ENCODE results near the gene SPA17. TPM values are rescaled to one million over a fixed set of nuclear protein-coding genes. Genes with fewer than 3 reads are reported as not detected.

Gene SPA17
- total RNA-seq (2014; rRNA removed; shearing (Covaris generic)): 18.6 and 22.4 TPM in 2 replicates

DNA sequence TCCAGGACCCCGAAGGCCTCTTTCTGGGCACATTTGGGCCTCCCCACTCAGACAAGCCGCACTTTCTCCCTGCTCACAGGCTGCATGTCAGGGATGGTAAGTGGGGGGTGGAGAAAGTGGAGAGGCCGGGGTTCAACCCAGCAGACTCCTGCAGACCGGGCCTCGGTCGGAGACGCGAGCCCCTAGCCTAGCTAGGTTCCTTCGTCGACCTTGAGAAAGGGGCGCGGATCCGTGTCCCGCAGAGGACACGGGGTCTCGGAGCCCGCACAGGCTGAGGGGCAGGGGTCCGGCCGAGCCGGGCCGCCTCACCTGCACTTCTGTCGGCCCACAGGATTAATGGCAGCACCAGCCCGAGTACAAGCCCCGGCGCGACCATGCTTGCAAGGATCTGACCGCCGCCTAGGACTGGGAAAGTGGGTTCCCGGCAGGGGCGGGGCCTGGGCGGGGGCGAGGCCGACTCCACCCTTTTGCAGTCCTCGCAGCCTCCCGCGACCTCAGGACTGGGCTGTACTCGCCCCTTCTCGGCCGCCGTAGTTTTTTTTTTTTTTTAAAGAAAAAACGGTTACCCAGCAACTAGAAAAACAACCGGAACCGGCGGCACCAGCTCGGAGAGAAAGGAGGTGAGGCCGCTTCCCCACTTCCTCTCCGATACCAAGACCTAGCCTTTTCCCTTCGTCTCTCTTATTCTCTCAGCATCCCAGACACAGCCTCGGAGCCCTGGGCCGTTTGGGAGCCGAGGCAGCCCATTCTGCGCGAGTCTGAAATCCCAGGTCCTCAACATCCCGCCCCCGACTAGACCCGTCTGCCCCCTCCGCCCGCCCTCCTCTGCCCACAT is at the start of gene SPA17, which contains the start of gene SIAE:
TSS of gene SPA17 (plus strand) at position 572 of the 835 bp plus-strand sequence. CDS start 1,361 bp downstream, outside the sequence.
TSS of gene SIAE (minus strand) at position 407 of the 835 bp plus-strand sequence. CDS start at position 376, 31 bp downstream.
- peak; percentile 84 for DNase-seq (ENCODE audit: low spot score)

DNA sequence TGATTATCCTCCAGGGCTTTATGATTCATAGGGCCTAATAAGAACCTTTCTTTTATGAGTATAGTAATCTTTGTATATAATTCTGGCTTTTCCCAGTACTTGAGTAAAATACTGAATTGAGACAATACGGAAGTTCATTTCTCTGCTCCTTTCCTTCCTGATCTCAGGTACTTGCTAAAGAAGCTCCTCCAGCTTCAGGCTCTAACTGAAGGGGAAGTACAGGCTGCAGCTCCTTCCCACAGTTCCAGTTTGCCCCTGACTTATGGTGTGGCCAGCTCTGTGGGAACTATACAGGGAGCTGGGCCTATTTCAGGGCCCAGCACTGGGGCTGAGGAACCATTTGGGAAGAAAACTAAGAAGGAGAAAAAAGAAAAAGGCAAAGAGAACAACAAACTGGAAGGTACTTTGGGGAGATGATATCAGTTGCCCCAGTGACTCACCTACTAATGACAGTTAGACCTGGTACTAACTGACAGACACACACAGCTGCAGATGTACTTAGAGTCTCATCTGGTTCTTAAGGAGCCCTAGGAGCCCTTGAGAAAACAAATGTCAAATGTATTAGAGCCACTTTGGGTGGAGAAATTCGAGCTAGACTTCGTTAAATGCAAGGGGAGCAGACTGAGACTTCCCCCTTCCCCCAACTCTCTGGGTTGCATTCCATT is 48.1 kb upstream of the SPA17 start:
- DNase-seq (ENCODE audit: low spot score): no peak

DNA sequence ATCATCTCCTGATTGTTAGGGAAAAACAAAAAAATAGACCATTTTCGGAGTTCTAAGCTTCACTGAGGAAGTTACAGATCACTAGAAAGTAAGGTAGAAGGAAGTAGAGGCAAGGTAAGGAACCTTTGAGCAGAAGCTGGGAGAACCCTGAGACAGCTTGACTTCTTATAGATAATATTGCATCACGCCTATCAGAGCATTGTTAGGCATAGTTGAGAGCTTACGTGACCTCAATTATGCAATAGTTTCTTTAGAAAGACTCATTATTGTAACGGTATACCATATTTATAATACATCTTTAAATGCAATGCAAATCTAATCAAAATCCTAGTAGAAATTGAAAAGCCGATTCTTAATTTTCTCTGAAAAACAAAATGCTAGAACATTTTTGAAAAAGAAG is 46.2 kb upstream of the SPA17 start:
- no peak for DNase-seq (ENCODE audit: low spot score)

GRCh38 chr11:124629961-124630360 is 43.7 kb upstream of the SPA17 start:
- DNase-seq (ENCODE audit: low spot score): no peak

DNA sequence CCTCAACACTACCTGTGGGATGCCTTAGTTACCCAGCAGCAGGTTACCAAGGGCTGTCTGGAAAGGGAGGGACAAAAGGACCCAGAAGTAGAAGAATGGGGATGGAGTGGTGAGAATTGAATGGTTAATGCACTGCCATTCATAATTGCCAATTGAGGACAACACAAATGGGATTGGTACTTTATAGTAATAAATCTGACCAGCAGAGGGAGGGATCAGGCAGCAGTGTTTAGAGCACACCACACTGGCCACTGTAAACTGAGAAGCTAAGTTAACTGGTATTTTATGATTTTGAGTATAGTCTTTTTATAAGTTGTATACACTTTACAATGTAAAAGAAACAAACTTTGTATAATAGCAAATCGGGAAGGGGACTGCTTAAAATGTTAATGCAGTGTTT is 40.3 kb upstream of the SPA17 start:
- no peak for DNase-seq (ENCODE audit: low spot score)

DNA sequence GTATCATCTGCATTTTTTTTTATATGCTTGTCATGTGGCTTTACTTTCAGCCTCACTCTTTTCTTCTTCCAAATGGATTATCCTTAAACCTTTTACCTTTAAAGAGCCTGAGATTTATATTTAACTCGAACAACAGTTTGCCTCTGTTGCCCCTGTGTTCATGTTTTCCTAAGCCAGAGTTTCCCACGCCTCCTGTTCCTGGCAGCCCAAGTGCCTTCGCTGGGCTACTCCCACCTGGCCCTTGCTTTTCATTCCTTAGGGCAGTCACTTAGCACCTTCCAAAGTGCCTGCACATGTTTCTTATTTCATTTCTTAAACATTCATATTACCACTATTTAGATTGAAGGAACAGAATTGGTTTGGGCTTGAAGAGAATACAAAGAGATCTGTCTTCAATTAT is 37.8 kb upstream of the SPA17 start:
- no peak for DNase-seq (ENCODE audit: low spot score)

GRCh38 chr11:124638500-124638899 is 35.2 kb upstream of the SPA17 start:
- no peak for DNase-seq (ENCODE audit: low spot score)

DNA sequence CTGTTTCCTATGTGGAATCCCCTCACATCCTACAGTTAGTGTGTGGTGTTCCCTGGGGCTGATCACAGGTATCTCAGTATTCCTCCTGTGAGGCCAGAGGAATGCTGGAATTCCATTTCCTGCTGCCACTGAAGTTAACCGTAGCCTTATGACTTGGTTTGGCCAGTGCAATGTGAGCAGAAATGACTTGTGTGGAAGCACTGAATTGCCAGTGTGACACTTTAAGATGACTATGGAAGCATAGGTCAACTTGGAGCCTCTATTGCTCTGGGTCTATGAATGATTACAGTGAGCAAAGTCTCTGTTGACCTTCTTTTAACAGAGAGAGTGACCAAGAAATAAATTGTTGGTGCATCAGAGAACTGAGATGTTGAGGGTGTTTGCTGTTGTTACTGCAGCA is 34.5 kb upstream of the SPA17 start:
- no peak for DNase-seq (ENCODE audit: low spot score)

DNA sequence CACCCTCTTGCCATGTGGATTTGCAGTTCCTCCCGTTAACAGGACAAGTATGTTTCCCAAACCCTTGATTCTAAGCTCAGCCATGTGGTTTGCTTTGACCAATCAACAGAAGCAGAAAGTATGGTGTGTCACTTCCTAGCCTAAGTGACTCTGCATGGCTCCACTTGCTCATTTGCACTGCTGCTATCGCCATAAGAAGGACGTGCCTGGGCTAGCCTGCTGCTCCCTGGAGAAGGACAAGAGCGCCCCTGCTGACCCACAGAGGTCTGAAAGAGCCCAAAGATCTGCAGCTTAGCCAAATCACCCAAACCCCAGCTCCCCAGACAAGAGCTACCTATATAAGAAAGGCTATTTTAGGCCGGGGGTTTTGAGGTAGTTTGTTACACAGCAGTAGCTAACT is 33.0 kb upstream of the SPA17 start:
- no peak for DNase-seq (ENCODE audit: low spot score)

GRCh38 chr11:124642628-124643027 is 31.1 kb upstream of the SPA17 start:
- no peak for DNase-seq (ENCODE audit: low spot score)

DNA sequence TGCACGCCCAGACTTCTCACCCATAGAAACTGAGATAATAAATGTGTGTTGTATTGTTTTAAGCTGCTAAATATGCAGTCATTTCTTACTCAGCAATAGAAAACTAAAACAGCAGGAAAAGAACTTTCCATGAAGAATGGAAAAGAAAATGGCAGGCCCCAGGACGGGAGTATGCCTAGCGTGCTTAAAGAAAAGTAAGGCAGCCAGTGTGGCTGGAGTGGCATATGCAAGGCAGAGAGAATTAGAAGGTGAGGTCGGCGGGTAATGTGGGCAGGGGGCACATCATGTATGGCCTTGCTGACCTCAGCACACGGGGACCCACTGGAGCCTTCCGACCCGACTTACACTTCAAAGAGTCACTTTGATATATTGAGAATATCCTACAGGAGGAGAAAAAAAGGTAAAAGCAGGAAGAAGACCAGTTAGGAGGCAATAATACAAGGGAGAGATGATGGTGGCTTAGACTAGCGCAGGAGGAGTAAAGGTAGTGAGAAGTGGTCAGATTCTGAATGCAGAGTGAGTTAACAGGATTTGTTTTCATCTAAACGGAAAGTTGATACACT is 30.6 kb upstream of the SPA17 start:
- DNase-seq (ENCODE audit: low spot score): no peak

GRCh38 chr11:124643605-124644425 is 29.9 kb upstream of the SPA17 start:
- peak; percentile 59 for DNase-seq (ENCODE audit: low spot score)

DNA sequence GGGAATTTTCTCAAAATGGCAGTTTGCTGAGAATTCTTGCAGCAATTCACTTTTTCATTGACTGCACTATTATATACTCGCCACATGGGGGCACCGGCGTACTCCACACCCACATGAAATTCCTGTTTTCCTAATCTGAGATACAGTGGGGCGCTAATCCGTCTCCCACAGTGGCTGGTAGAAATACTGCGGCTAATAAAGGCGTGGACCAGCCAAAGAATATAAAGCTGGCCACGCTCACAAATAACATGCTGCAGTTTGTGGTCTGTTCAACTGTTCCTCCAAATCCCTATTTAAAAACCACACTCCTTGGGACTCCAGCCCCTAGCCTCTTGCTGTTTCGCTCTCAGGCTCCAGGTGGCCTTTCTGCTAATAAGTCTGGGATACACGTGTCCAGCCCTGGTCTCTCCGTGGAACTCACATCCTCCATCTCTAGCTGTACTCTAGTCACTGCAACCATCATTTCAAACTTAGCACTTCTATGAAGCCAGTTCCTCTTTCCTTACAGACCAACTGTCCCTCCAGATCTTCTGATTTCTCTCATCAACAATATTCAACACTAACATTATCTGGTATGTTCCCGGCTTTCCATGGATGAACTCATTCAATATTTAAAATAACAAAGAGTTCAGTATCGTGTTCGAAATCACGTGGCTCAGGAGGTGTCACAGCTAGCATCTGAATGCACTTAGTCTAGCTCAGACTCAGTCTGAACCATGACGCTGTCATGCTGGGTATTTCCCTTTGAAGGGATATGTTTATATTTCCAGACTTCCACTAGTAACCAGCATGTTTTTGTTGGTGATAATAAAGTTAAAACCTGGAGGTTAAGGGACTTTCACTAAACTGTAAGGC is 29.1 kb upstream of the SPA17 start:
- DNase-seq (ENCODE audit: low spot score): peak; percentile 75

DNA sequence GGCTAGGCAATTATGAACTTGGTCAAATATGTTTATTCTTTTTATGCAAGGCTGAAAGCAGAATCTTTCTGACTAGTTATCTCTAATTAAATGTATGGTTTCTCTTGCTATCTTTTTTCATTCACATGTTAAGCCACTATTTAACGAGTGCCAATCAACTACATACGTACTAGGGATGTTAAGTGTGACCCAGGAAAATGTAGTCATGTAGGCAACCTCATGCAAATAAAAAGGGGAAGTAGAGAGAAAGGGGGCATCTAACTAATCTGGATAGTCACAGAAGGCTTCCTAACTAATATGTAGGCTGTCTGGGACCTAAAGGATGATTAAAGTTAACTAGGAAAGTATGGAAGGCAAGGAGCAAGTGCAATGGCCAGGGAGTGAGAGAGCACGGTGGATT is 27.6 kb upstream of the SPA17 start:
- no peak for DNase-seq (ENCODE audit: low spot score)

- DNase-seq (ENCODE audit: low spot score): no peak
Measured at GRCh38 chr11:124648610-124649009, 25.1 kb upstream of the SPA17 start.

DNA sequence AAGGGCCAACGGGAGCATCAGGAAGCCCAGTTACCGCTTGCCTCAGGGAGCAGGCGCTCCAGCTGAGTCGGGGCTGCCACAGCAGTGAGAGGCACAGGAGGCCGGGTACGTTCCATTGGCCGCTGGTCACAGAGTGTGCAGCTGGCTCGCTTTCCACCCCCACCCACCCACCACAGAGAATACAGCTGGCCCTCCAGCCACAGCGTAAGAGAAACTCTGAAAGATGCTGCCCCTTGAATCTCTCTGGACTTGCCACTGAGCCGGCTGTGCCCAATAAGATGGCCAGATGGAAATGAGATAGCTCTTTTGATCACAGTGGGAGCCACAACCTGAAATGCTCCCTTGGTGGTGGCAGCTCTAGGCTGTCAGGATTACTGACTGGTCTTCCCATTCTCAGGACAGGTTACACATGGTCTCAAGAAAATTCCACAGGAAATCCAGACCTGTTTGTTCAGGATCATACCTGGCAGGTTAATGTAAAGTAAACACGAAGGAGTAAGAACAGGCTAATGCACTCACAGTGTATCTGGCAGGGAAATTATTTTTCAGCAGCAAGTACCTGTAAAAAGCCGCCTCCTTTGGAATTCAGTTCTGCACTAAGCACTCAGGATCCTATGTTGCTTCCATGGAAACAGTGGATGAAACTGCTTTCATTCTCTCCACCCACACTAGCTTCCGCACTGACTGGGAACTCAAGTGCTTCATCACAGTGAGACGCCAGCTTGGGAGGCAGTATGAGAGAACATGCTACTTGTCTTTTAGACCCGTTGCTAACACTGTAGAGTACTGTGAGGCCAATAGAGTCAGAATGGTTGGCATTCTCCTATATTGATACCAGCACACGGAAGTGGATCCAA is 16.7 kb upstream of the SPA17 start:
- DNase-seq (ENCODE audit: low spot score): no peak

- DNase-seq (ENCODE audit: low spot score): no peak
Measured at GRCh38 chr11:124657904-124658303, 15.8 kb upstream of the SPA17 start.

DNA sequence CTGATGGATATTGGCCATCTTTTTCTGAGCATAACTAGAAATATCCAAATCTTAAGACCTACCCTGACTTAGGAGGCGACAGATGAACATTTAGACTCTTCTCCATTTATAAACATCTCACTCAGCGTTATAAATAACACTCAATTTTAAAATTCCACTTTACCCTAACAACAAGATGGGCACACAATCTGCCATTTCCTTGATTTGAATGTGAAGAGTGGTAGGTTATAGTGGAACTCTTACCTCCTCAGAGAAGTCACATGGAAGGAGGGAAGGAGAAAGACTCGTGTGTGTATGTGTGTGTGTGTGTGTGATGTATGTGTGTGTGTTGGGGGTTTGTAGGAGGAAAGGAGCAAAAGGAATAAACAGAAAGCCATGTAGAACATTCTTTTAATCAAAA is 15.2 kb upstream of the SPA17 start:
- no peak for DNase-seq (ENCODE audit: low spot score)

DNA sequence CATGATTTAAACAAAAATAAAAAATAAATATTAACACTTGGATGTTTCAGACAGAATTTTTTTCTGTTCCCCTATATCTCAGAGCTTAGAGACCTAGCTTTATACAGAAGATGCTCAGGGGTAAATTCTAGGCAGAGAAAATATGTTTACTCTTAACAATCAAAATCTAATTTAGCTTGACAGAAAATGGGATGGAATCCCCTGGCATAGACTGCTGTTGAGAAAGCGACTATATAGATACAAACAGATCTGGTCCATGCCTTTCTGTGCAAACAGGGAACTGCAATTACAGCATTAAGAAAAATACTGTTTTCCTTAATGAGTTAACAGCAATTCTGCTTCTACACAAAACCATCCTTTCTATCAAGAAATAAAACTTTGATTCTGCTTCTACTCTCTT is 14.7 kb upstream of the SPA17 start:
- DNase-seq (ENCODE audit: low spot score): no peak

- DNase-seq (ENCODE audit: low spot score): no peak
Measured at GRCh38 chr11:124661553-124661952, 12.2 kb upstream of the SPA17 start.
